Measurements from ENCODE around the gene ULBP1.
A peak's percentile ranks its signal among the peaks of the same experiment; 100 is the strongest.
"Not testable (repeated sequence)": the region's sequence is repeated elsewhere in the genome, so short reads cannot be mapped to it uniquely, and the experiment has no call there.

The ULBP1 gene

GRCh38 chr6:149963462-149964307 lies at the start of gene ULBP1:
TSS of gene ULBP1 (plus strand) at chr6:149963943. CDS start at chr6:149964050, 107 bp downstream.
- DNase-seq = peak; percentile 90

GRCh38 chr6:149915970-149916865 lies 47.5 kb upstream of the ULBP1 start:
- DNase-seq = no peak

- no peak for DNase-seq
Measured at GRCh38 chr6:149917679-149918078, 46.1 kb upstream of the ULBP1 start.

GRCh38 chr6:149918151-149918905 lies 45.4 kb upstream of the ULBP1 start:
- no peak for DNase-seq

- DNase-seq = not testable (repeated sequence)
Measured at GRCh38 chr6:149919126-149919833, 44.5 kb upstream of the ULBP1 start.

GRCh38 chr6:149919834-149920225 lies 43.9 kb upstream of the ULBP1 start:
- DNase-seq = no peak

GRCh38 chr6:149921361-149921760 lies 42.4 kb upstream of the ULBP1 start:
- DNase-seq = no peak

- DNase-seq = not testable (repeated sequence)
Measured at GRCh38 chr6:149922091-149922490, 41.7 kb upstream of the ULBP1 start.

GRCh38 chr6:149922642-149923326 lies 41.0 kb upstream of the ULBP1 start, which contains the start of gene RAET1G:
TSS of gene RAET1G (minus strand) at chr6:149923121. CDS start at chr6:149923010, 111 bp downstream.
- DNase-seq = peak; percentile 89

- no peak for DNase-seq
Measured at GRCh38 chr6:149923327-149923986, 40.3 kb upstream of the ULBP1 start.

GRCh38 chr6:149924206-149924932 lies 39.4 kb upstream of the ULBP1 start:
- no peak for DNase-seq

GRCh38 chr6:149924933-149925252 lies 38.9 kb upstream of the ULBP1 start:
- no peak for DNase-seq

GRCh38 chr6:149925253-149925973 lies 38.3 kb upstream of the ULBP1 start:
- no peak for DNase-seq

- peak; percentile 86 for DNase-seq
Measured at GRCh38 chr6:149925974-149926777, 37.6 kb upstream of the ULBP1 start.

GRCh38 chr6:149927025-149927424 lies 36.7 kb upstream of the ULBP1 start:
- not testable (repeated sequence) for DNase-seq

- DNase-seq = no peak
Measured at GRCh38 chr6:149929422-149929821, 34.3 kb upstream of the ULBP1 start.

- no peak for DNase-seq
Measured at GRCh38 chr6:149931501-149931900, 32.2 kb upstream of the ULBP1 start.

- no peak for DNase-seq
Measured at GRCh38 chr6:149933036-149933435, 30.7 kb upstream of the ULBP1 start.

GRCh38 chr6:149933461-149933860 lies 30.3 kb upstream of the ULBP1 start:
- DNase-seq = no peak
